MM.1S (cell line): ENCODE data around the gene PTPRZ1.

Experiments
- DNase-seq: peaks from one replicate; pipeline ENCODE4 v3.0.0-alpha.2; 2015
- H2AFZ ChIP-seq: fragments of 300-600 bp; sonication (generic); 2 replicates; pipeline ENCODE4 v1.6.0; 2016; ENCODE audit warnings: antibody characterized with exemption, low read length
- H3F3A ChIP-seq: fragments of 300-600 bp; sonication (generic); 2 replicates; pipeline ENCODE4 v1.6.1; 2016; ENCODE audit warnings: mild to moderate bottlenecking, antibody characterized with exemption, low read length, moderate library complexity, mixed read lengths; ENCODE audit not compliant: insufficient read depth
- H3K27ac ChIP-seq: fragments of 300-600 bp; sonication (generic); 2 replicates; pipeline ENCODE4 v1.5.1; 2016; ENCODE audit warnings: mild to moderate bottlenecking, low read length
- H3K27me3 ChIP-seq: fragments of 300-600 bp; sonication (generic); replicated peaks from 2 replicates; pipeline ENCODE4 v1.6.0; 2016; ENCODE audit warnings: low read length; ENCODE audit not compliant: insufficient read depth
- H3K36me3 ChIP-seq: fragments of 300-600 bp; sonication (generic); replicated peaks from 2 replicates; pipeline ENCODE4 v1.6.1; 2016; ENCODE audit warnings: mild to moderate bottlenecking, low read length, mixed read lengths; ENCODE audit not compliant: insufficient read depth
- H3K4me1 ChIP-seq: fragments of 300-600 bp; sonication (generic); 2 replicates; pipeline ENCODE4 v1.6.1; 2016; ENCODE audit warnings: low read length, mixed read lengths
- H3K4me2 ChIP-seq: fragments of 300-600 bp; sonication (generic); 2 replicates; pipeline ENCODE4 v1.6.0; 2016; ENCODE audit warnings: low read depth, low read length
- H3K4me3 ChIP-seq: fragments of 300-600 bp; sonication (generic); 2 replicates; pipeline ENCODE4 v1.5.1; 2016; ENCODE audit warnings: low read length, mixed read lengths
- H3K79me2 ChIP-seq: fragments of 300-600 bp; sonication (generic); 2 replicates; pipeline ENCODE4 v1.6.1; 2016; ENCODE audit warnings: mixed run types, low read length, mixed read lengths
- H3K9ac ChIP-seq: fragments of 300-600 bp; sonication (generic); 2 replicates; pipeline ENCODE4 v1.6.1; 2016; ENCODE audit warnings: low read length, mixed read lengths
- H3K9me2 ChIP-seq: fragments of 300-600 bp; sonication (generic); replicated peaks from 2 replicates; pipeline ENCODE4 v1.6.1; 2016; ENCODE audit warnings: mild to moderate bottlenecking, low read length, mixed read lengths; ENCODE audit not compliant: insufficient read depth
- H3K9me3 ChIP-seq: fragments of 300-600 bp; sonication (generic); replicated peaks from 2 replicates; pipeline ENCODE4 v1.6.1; 2016; ENCODE audit warnings: mild to moderate bottlenecking, low read length, mixed read lengths; ENCODE audit not compliant: insufficient read depth
- H4K20me1 ChIP-seq: fragments of 300-600 bp; sonication (generic); 2 replicates; pipeline ENCODE4 v1.6.1; 2016; ENCODE audit warnings: mild to moderate bottlenecking, low read length, moderate library complexity, mixed read lengths; ENCODE audit not compliant: insufficient read depth
- CTCF ChIP-seq: fragments of 300-600 bp; sonication (generic); IDR thresholded peaks from 2 replicates; pipeline ENCODE4 v1.5.1; 2016; ENCODE audit warnings: antibody characterized with exemption, low read length, mixed read lengths
- EZH2 ChIP-seq: fragments of 300-600 bp; sonication (generic); optimal IDR thresholded peaks from 2 replicates; pipeline ENCODE3; 2017; ENCODE audit warnings: low read depth, mild to moderate bottlenecking, antibody characterized with exemption, low read length, mixed read lengths
- EZH2phosphoT487 ChIP-seq: fragments of 300-600 bp; sonication (generic); IDR thresholded peaks from 2 replicates; pipeline ENCODE4 v1.6.1; 2018; ENCODE audit warnings: antibody characterized with exemption, low read length

Gene PTPRZ1

GRCh38 chr7:121847041-121847440 is 25.9 kb upstream of the PTPRZ1 start:
- H3K79me2 ChIP-seq: no peaks in the 10 kb centered on the region
- no peaks in the 10 kb centered on the region for H3K9me3 ChIP-seq
- H3K9me2 ChIP-seq: no peaks in the 10 kb centered on the region
- H3K4me1 ChIP-seq: no peaks in the 10 kb centered on the region
- H3K4me3 ChIP-seq: no peak overlapping the region
- H3K27me3 ChIP-seq: no peaks in the 10 kb centered on the region
- no peaks in the 10 kb centered on the region for H3F3A ChIP-seq
- no peaks in the 10 kb centered on the region for H4K20me1 ChIP-seq
- no peak for TF ChIP-seq CTCF
- no peaks in the 10 kb centered on the region for H3K36me3 ChIP-seq
- H3K4me2 ChIP-seq: no peak overlapping the region
- no peak overlapping the region for H3K27ac ChIP-seq
- no peak overlapping the region for H2AFZ ChIP-seq
- no peak overlapping the region for H3K9ac ChIP-seq
- DNase-seq: no peak

- TF ChIP-seq EZH2phosphoT487 (no peak), CTCF (no peak), EZH2 (no peak)
- H3K27me3 ChIP-seq: no peaks in the 10 kb centered on the region
- H3K9me2 ChIP-seq: no peaks in the 10 kb centered on the region
- no peaks in the 10 kb centered on the region for H3F3A ChIP-seq
- H3K4me3 ChIP-seq: no peak overlapping the region
- H3K9ac ChIP-seq: no peak overlapping the region
- no peak overlapping the region for H3K27ac ChIP-seq
- DNase-seq: no peak
- no peaks in the 10 kb centered on the region for H3K9me3 ChIP-seq
- no peak overlapping the region for H2AFZ ChIP-seq
- no peaks in the 10 kb centered on the region for H3K79me2 ChIP-seq
- no peaks in the 10 kb centered on the region for H4K20me1 ChIP-seq
- no peak overlapping the region for H3K4me2 ChIP-seq
- no peaks in the 10 kb centered on the region for H3K4me1 ChIP-seq
- no peaks in the 10 kb centered on the region for H3K36me3 ChIP-seq
Measured at GRCh38 chr7:121853307-121853706, 19.7 kb upstream of the PTPRZ1 start.

GRCh38 chr7:121860953-121861352 is 12.0 kb upstream of the PTPRZ1 start:
- H3K79me2 ChIP-seq: no peaks in the 10 kb centered on the region
- no peak for DNase-seq
- no peaks in the 10 kb centered on the region for H3K4me1 ChIP-seq
- no peak overlapping the region for H3K4me2 ChIP-seq
- no peaks in the 10 kb centered on the region for H3F3A ChIP-seq
- no peaks in the 10 kb centered on the region for H3K9me2 ChIP-seq
- H3K27ac ChIP-seq: no peak overlapping the region
- H2AFZ ChIP-seq: no peak overlapping the region
- H4K20me1 ChIP-seq: no peaks in the 10 kb centered on the region
- H3K9ac ChIP-seq: no peak overlapping the region
- no peaks in the 10 kb centered on the region for H3K27me3 ChIP-seq
- no peaks in the 10 kb centered on the region for H3K9me3 ChIP-seq
- H3K36me3 ChIP-seq: no peaks in the 10 kb centered on the region
- TF ChIP-seq EZH2phosphoT487: no peak
- no peak for TF ChIP-seq CTCF
- no peak for TF ChIP-seq EZH2
- no peak overlapping the region for H3K4me3 ChIP-seq

GRCh38 chr7:121862591-121862990 is 10.4 kb upstream of the PTPRZ1 start:
- H3K9ac ChIP-seq: no peak overlapping the region
- no peaks in the 10 kb centered on the region for H4K20me1 ChIP-seq
- no peaks in the 10 kb centered on the region for H3K27me3 ChIP-seq
- no peaks in the 10 kb centered on the region for H3K9me3 ChIP-seq
- no peak overlapping the region for H3K4me2 ChIP-seq
- no peak for TF ChIP-seq EZH2phosphoT487
- TF ChIP-seq EZH2: no peak
- no peak for TF ChIP-seq CTCF
- H3F3A ChIP-seq: no peaks in the 10 kb centered on the region
- H3K36me3 ChIP-seq: no peaks in the 10 kb centered on the region
- H3K79me2 ChIP-seq: no peaks in the 10 kb centered on the region
- H2AFZ ChIP-seq: no peak overlapping the region
- H3K9me2 ChIP-seq: no peaks in the 10 kb centered on the region
- no peaks in the 10 kb centered on the region for H3K4me1 ChIP-seq
- H3K4me3 ChIP-seq: no peak overlapping the region
- DNase-seq: no peak
- H3K27ac ChIP-seq: no peak overlapping the region
